HG03439 (cell line): ENCODE data around the gene PSME1.

Source experiments
- ATAC-seq: cut with Tn5 transposase; IDR thresholded peaks from one replicate; pipeline ENCODE4 v1.9.1; 2021; ENCODE audit warnings: mild to moderate bottlenecking, moderate library complexity; ENCODE audit not compliant: unreplicated experiment

PSME1 gene

GRCh38 chr14:24186831-24187538, 51.0 kb downstream of the PSME1 start:
- no peak for ATAC-seq

GRCh38 chr14:24187539-24187915, 51.5 kb downstream of the PSME1 start:
- ATAC-seq, result no peak
